Measurements from ENCODE around the gene FAT2.

The FAT2 gene

GRCh38 chr5:151555760-151556576, 35.2 kb downstream of the FAT2 start:
- no peak for DNase-seq (ENCODE audit: low read depth in 2 of 2)

DNA sequence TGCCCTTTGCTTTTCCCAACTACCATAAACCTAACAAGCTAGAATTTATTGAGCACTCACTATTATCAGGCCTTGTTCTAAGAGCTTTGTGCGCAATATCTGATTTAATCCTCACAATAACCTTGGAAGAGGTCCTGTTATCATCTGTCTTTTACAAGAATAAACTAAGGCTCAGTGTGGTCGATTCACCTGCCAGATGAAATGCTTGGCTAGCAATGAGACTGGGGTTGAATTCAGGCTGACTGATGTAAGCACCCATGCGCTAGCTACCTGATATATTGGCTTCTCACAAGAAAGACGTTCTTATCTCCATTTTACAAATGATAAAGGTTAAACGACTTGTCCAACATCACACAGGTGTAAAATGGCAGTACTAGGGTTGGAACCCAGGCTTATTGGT, 37.4 kb downstream of the FAT2 start:
- DNase-seq (ENCODE audit: low read depth in 2 of 2), result no peak

GRCh38 chr5:151553130-151553670, 37.9 kb downstream of the FAT2 start:
- DNase-seq (ENCODE audit: low read depth in 2 of 2), result no peak

DNA sequence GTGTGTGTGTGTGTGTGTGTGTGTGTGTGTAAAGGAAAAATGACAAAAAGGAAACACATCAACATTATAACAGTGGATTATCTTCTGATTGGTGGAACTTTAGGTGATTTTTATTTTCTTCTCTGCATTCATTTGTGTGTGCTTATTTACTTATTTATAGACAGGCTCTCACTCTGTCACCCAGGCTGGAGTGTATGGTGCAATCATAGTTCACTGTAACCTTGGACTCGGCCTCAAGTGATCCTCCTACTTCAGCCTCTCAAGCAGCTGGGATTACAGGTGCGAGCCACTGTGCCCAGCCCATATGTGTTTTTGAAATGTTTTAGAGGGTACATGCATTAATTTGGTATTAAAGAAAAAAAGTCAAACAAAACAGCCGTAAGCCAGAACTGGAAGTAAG, 39.1 kb downstream of the FAT2 start:
- DNase-seq (ENCODE audit: low read depth in 2 of 2), result no peak

GRCh38 chr5:151550146-151550545, 41.0 kb downstream of the FAT2 start:
- DNase-seq (ENCODE audit: low read depth in 2 of 2), result no peak

DNA sequence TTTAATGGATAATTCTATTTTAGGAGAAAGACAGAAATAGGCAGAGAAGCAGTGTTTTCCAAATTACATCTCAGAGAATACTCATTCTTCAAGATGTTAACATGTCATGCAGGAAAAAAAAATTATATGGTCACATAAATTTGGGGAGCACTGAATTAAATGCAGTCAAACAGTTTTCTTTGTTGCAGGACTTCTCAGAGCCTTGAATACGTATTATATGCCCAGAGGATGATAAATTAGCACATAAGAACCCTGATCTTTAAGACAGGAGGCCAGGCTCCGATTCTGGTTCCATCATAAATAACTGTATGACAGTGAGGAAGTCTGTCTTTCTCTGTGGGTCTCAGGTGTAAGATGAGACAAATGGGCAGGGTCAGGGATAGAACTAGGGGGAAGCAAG, 41.4 kb downstream of the FAT2 start:
- DNase-seq (ENCODE audit: low read depth in 2 of 2), result no peak

GRCh38 chr5:151547364-151547763, 43.8 kb downstream of the FAT2 start:
- DNase-seq (ENCODE audit: low read depth in 2 of 2), result no peak

- no peak for DNase-seq (ENCODE audit: low read depth in 2 of 2)
Measured at GRCh38 chr5:151541571-151541970, 49.6 kb downstream of the FAT2 start.

All from fibroblast of skin of left quadriceps (primary cell).